Neural crest cell (in vitro differentiated cells): Measurements from ENCODE around the gene DNLZ. TPM values are rescaled to one million over a fixed set of nuclear protein-coding genes. Genes with fewer than 3 reads are reported as not detected.
"Not testable (repeated sequence)": the region's sequence is repeated elsewhere in the genome, so short reads cannot be mapped to it uniquely, and the experiment has no call there.

Experiments
- DNase-seq: peaks from one replicate; pipeline ENCODE4 v3.0.0; 2021; ENCODE audit warnings: low read depth, mixed read lengths, low spot score
- H3K27ac Mint-ChIP-seq: one replicate; pipeline ENCODE4 v1.8.0; 2021; ENCODE audit warnings: mild to moderate bottlenecking, mixed read lengths; ENCODE audit not compliant: unreplicated experiment
- H3K27me3 Mint-ChIP-seq: 2 replicates; pipeline ENCODE4 v1.8.0; 2021; ENCODE audit warnings: low read depth, mild to moderate bottlenecking, mixed read lengths
- H3K36me3 Mint-ChIP-seq: 2 replicates; pipeline ENCODE4 v1.8.0; 2021; ENCODE audit warnings: low read depth, mild to moderate bottlenecking, mixed read lengths
- H3K4me1 Mint-ChIP-seq: 2 replicates; pipeline ENCODE4 v1.8.0; 2021; ENCODE audit warnings: mixed read lengths
- H3K4me3 Mint-ChIP-seq: one replicate; pipeline ENCODE4 v1.8.0; 2021; ENCODE audit warnings: mild to moderate bottlenecking, mixed read lengths
- H3K9me3 Mint-ChIP-seq: 2 replicates; pipeline ENCODE4 v1.8.0; 2021; ENCODE audit warnings: mixed read lengths
- CTCF ChIP-seq: fragments of 200-600 bp; sonication (generic); conservative IDR thresholded peaks from 2 replicates; pipeline ENCODE4 v1.5.0; 2021; ENCODE audit warnings: antibody characterized with exemption, mild to moderate bottlenecking
- total RNA-seq: library from RNA; stranded (reverse); gene quantifications from 2 replicates; pipeline ENCODE4 v1.2.1, GENCODE V29; 2021

Gene DNLZ
- total RNA-seq, 1 donor from 2014 or later: 21.3 TPM

GRCh38 chr9:136321561-136321960 is 42.0 kb downstream of the DNLZ start:
- no peak overlapping the region for H3K4me3 Mint-ChIP-seq
- no peak for TF ChIP-seq CTCF
- peaks cover 11% of the 10 kb centered on the region for H3K4me1 Mint-ChIP-seq
- no peak for DNase-seq
- H3K27ac Mint-ChIP-seq: no peak overlapping the region
- H3K27me3 Mint-ChIP-seq: no peaks in the 10 kb centered on the region
- no peaks in the 10 kb centered on the region for H3K9me3 Mint-ChIP-seq
- H3K36me3 Mint-ChIP-seq: no peaks in the 10 kb centered on the region

DNA sequence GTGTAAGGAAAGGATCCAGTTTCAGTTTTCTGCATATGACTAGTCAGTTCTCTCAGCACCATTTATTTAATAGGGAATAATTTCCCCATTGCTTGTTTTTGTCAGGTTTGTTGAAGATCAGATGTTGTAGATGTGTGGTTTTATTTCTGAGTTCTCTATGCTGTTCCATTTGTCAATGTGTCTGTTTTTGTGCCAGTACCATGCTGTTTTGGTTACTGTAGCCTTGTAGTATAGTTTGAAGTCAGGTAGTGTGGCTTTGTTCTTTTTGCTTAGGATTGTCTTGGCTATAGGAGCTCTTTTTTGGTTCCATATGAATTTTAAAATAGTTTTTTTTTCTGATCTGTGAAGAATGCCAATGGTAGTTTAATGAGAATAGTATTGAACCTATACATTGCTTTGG is 42.6 kb downstream of the DNLZ start:
- not testable (repeated sequence) for H3K36me3 Mint-ChIP-seq, DNase-seq, H3K27me3 Mint-ChIP-seq, H3K4me1 Mint-ChIP-seq, H3K4me3 Mint-ChIP-seq, H3K27ac Mint-ChIP-seq, H3K9me3 Mint-ChIP-seq

DNA sequence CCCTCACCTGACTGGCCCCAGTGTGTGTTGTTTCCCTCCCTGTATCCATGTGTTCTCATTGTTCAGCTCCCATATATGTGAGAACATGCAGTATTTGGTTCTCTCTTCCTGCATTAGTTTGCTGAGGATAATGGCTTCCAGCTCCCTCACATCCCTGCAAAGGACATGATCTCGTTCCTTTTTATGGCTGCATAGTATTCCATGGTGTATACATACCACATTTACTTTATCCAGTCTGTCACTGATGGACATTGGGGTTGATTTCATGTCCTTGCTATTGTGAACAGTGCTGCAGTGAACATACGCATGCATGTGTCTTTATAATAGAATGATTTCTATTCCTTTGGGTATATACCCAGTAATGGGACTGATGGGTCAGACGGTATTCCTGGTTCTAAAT is 43.6 kb downstream of the DNLZ start:
- H3K27ac Mint-ChIP-seq, H3K4me3 Mint-ChIP-seq, H3K9me3 Mint-ChIP-seq, DNase-seq, H3K36me3 Mint-ChIP-seq, H3K27me3 Mint-ChIP-seq, H3K4me1 Mint-ChIP-seq: not testable (repeated sequence)

GRCh38 chr9:136319244-136319643 is 44.3 kb downstream of the DNLZ start:
- not testable (repeated sequence) for DNase-seq, H3K27me3 Mint-ChIP-seq, H3K36me3 Mint-ChIP-seq, H3K27ac Mint-ChIP-seq, H3K4me3 Mint-ChIP-seq, H3K4me1 Mint-ChIP-seq
- peaks cover 14% of the 10 kb centered on the region for H3K9me3 Mint-ChIP-seq

- Mint-ChIP-seq H3K9me3 (peaks cover 14% of the 10 kb centered on the region), H3K27me3 (no peaks in the 10 kb centered on the region), H3K27ac (no peak overlapping the region), H3K4me1 (peaks cover 6% of the 10 kb centered on the region), H3K36me3 (no peaks in the 10 kb centered on the region), H3K4me3 (no peak overlapping the region)
- TF ChIP-seq CTCF: no peak
- DNase-seq: no peak
Observed at GRCh38 chr9:136318776-136319241, 44.7 kb downstream of the DNLZ start.

DNA sequence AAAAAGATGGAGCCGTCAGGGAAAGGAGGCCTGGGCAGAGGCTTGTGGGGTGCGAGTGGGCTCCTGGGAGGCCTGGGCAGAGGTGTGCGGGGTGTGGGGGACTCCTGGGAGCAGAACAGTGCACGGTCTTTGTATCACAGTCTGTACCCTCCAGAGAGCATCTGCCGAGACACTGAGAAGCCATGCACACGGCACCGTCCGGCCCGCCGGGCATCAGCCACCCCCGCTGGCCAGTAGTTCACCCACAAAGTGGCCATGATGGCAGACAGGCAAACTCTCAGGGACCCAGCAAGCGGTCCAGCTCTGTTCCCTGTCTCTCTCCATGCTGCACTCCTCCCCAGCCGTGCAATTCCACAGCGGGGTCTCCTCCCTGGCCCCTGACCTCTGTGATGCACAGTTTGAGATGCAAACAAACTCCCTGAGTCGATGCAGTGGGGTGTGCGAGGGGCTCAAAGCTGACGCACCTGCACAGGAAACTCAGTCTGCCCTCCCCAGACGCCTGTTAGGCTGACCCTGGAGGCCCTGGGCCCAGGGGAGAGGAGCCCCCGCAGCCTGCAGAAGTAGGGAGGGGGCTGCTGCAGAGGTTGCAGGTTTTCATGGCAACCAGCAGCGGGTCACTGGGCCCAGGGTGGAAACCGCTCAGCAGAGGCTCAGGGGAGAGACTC is 45.3 kb downstream of the DNLZ start:
- Mint-ChIP-seq H3K36me3 (no peaks in the 10 kb centered on the region), H3K4me3 (no peak overlapping the region), H3K27ac (peak overlapping the region; percentile 12), H3K9me3 (peaks cover 14% of the 10 kb centered on the region), H3K27me3 (no peaks in the 10 kb centered on the region), H3K4me1 (peaks cover 6% of the 10 kb centered on the region)
- no peak for DNase-seq
- TF ChIP-seq CTCF: no peak

GRCh38 chr9:136317695-136318094 is 45.8 kb downstream of the DNLZ start:
- Mint-ChIP-seq H3K36me3 (no peaks in the 10 kb centered on the region), H3K4me1 (peaks cover 6% of the 10 kb centered on the region), H3K27me3 (no peaks in the 10 kb centered on the region), H3K4me3 (no peak overlapping the region), H3K27ac (peak overlapping the region; percentile 12), H3K9me3 (peaks cover 14% of the 10 kb centered on the region)
- TF ChIP-seq CTCF: no peak
- DNase-seq: no peak
